K562 treated with DMSO at 1 percent for 12 hours (cell line): ENCODE data around the gene EPS8L2. TPM values are rescaled to one million over a fixed set of nuclear protein-coding genes. Genes with fewer than 3 reads are reported as not detected.

Experiments used
- total RNA-seq: library from RNA; unstranded; fragments of 300-600 nt; gene quantifications from 2 replicates; pipeline ENCODE4 v1.2.3, GENCODE V29; 2022; ENCODE audit not compliant: insufficient read depth

The EPS8L2 gene
- total RNA-seq, result 5.2 and 7.1 TPM in 2 replicates

GRCh38 chr11:705646-706438 is at the start of gene EPS8L2:
Gene EPS8L2 (plus strand): TSS chr11:706231. CDS start chr11:709408, 3,177 bp downstream.

GRCh38 chr11:694563-695287 is 11.3 kb upstream of the EPS8L2 start, which contains the start of gene DEAF1:
Gene DEAF1 (minus strand): TSS chr11:695222. CDS start chr11:695047, 175 bp downstream.

GRCh38 chr11:695538-696248 is 10.3 kb upstream of the EPS8L2 start, which contains the start of gene TMEM80:
Gene TMEM80 (plus strand): TSS chr11:695816. CDS start chr11:695828, 12 bp downstream.

GRCh38 chr11:747158-748006 is 41.4 kb downstream of the EPS8L2 start, which contains the start of gene TALDO1:
Gene TALDO1 (plus strand): TSS chr11:747464. CDS start chr11:747482, 18 bp downstream.

Other genes with a start within 250 kb of the EPS8L2 start
- 164 and 185 TPM in 2 replicates for gene RNH1, start 199.0 kb upstream of the EPS8L2 start, total RNA-seq
- 30.0 and 51.1 TPM in 2 replicates for gene HRAS, start 170.7 kb upstream of the EPS8L2 start, total RNA-seq
- 1.9 and 3.7 TPM in 2 replicates for gene LRRC56, start 168.7 kb upstream of the EPS8L2 start, total RNA-seq
- gene LMNTD2, start 145.5 kb upstream of the EPS8L2 start, total RNA-seq, result 2.0 and 2.8 TPM in 2 replicates
- 40.8 and 66.7 TPM in 2 replicates for gene RASSF7, start 145.3 kb upstream of the EPS8L2 start, total RNA-seq
- gene PHRF1, start 129.8 kb upstream of the EPS8L2 start, total RNA-seq, result 9.8 and 21.1 TPM in 2 replicates
- 41.5 and 44.6 TPM in 2 replicates for gene IRF7, start 90.3 kb upstream of the EPS8L2 start, total RNA-seq
- gene CDHR5, start 81.3 kb upstream of the EPS8L2 start, total RNA-seq, result not detected in 2 replicates
- not detected in 2 replicates for gene SCT, start 79.0 kb upstream of the EPS8L2 start, total RNA-seq
- gene DRD4, start 69.0 kb upstream of the EPS8L2 start, total RNA-seq, result 0.88 and 1.6 TPM in 2 replicates
- gene DEAF1, start 11.0 kb upstream of the EPS8L2 start, total RNA-seq, result 51.5 and 67.2 TPM in 2 replicates
- 19.1 and 32.6 TPM in 2 replicates for gene TMEM80, start 10.4 kb upstream of the EPS8L2 start, total RNA-seq
- gene TALDO1, start 41.2 kb downstream of the EPS8L2 start, total RNA-seq, result 543 and 606 TPM in 2 replicates
- 27.5 and 66.9 TPM in 2 replicates for gene GATD1, start 71.3 kb downstream of the EPS8L2 start, total RNA-seq
- gene CEND1, start 83.9 kb downstream of the EPS8L2 start, total RNA-seq, result 0.69 TPM in 1 of 2 replicates, not detected in the other
- gene SLC25A22, start 92.0 kb downstream of the EPS8L2 start, total RNA-seq, result 21.6 and 29.4 TPM in 2 replicates
- 22.8 and 31.5 TPM in 2 replicates for gene PIDD1, start 99.0 kb downstream of the EPS8L2 start, total RNA-seq
- 1,821 and 2,673 TPM in 2 replicates for gene RPLP2, start 103.7 kb downstream of the EPS8L2 start, total RNA-seq
- 139 and 145 TPM in 2 replicates for gene PNPLA2, start 112.7 kb downstream of the EPS8L2 start, total RNA-seq
- gene CRACR2B, start 121.7 kb downstream of the EPS8L2 start, total RNA-seq, result 17.9 and 22.6 TPM in 2 replicates
- 123 and 132 TPM in 2 replicates for gene CD151, start 126.7 kb downstream of the EPS8L2 start, total RNA-seq
- 48.6 and 66.2 TPM in 2 replicates for gene POLR2L, start 136.3 kb downstream of the EPS8L2 start, total RNA-seq
- gene TSPAN4, start 136.6 kb downstream of the EPS8L2 start, total RNA-seq, result 12.7 and 17.3 TPM in 2 replicates
- 58.8 and 61.8 TPM in 2 replicates for gene CHID1, start 204.6 kb downstream of the EPS8L2 start, total RNA-seq
- gene AP2A2, start 219.6 kb downstream of the EPS8L2 start, total RNA-seq, result 28.6 and 50.2 TPM in 2 replicates